Neural cell (in vitro differentiated cells): Measurements from ENCODE around the gene MARK3. TPM values are rescaled to one million over a fixed set of nuclear protein-coding genes. Genes with fewer than 3 reads are reported as not detected.
A peak's percentile ranks its signal among the peaks of the same experiment; 100 is the strongest.

ENCODE experiments used
- H2AFZ ChIP-seq: fragments of 200-600, 300-800 bp; sonication (generic), shearing (Covaris generic); 2 replicates; pipeline ENCODE4 v1.6.0; 2014; ENCODE audit warnings: low read depth, mild to moderate bottlenecking, antibody characterized with exemption, low read length, moderate library complexity
- H3F3A ChIP-seq: fragments of 200-600 bp; shearing (Covaris generic); 2 replicates; pipeline ENCODE4 v1.6.1; 2016; ENCODE audit warnings: mild to moderate bottlenecking, moderate library complexity, mixed read lengths, antibody characterized with exemption, low read length; ENCODE audit not compliant: insufficient read depth, poor library complexity, severe bottlenecking
- H3K27ac ChIP-seq: fragments of 200-600, 300-800 bp; sonication (generic), shearing (Covaris generic); 2 replicates; pipeline ENCODE4 v1.5.1; 2014; ENCODE audit warnings: mild to moderate bottlenecking, low read length, moderate library complexity
- H3K27me3 ChIP-seq: fragments of 300-800, 200-600 bp; sonication (generic), shearing (Covaris generic); 2 replicates; pipeline ENCODE4 v1.6.0; 2014; ENCODE audit warnings: mild to moderate bottlenecking, low read depth, low read length, moderate library complexity; ENCODE audit not compliant: insufficient read depth
- H3K36me3 ChIP-seq: fragments of 300-800, 200-600 bp; sonication (generic), shearing (Covaris generic); 2 replicates; pipeline ENCODE4 v1.5.1; 2014; ENCODE audit warnings: mild to moderate bottlenecking, antibody characterized with exemption, low read length, moderate library complexity; ENCODE audit not compliant: insufficient read depth
- H3K4me2 ChIP-seq: fragments of 300-800, 200-600 bp; sonication (generic), shearing (Covaris generic); 2 replicates; pipeline ENCODE4 v1.6.0; 2014; ENCODE audit warnings: mild to moderate bottlenecking, low read length
- H3K4me3 ChIP-seq: fragments of 300-800, 200-600 bp; sonication (generic), shearing (Covaris generic); 2 replicates; pipeline ENCODE4 v1.5.1; 2014; ENCODE audit warnings: mild to moderate bottlenecking, low read length, moderate library complexity
- H3K79me2 ChIP-seq: fragments of 200-600 bp; shearing (Covaris generic); replicated peaks from 2 replicates; pipeline ENCODE4 v1.6.0; 2014; ENCODE audit warnings: mild to moderate bottlenecking, low read length, moderate library complexity; ENCODE audit not compliant: insufficient read depth
- H3K9ac ChIP-seq: fragments of 300-800, 200-600 bp; sonication (generic), shearing (Covaris generic); 2 replicates; pipeline ENCODE4 v1.6.1; 2016; ENCODE audit warnings: mild to moderate bottlenecking, low read length, mixed read lengths
- H3K9me2 ChIP-seq: fragments of 200-600 bp; shearing (Covaris generic); 2 replicates; pipeline ENCODE4 v1.6.1; 2016; ENCODE audit warnings: mild to moderate bottlenecking, low read length, mixed read lengths; ENCODE audit not compliant: insufficient read depth
- H3K9me3 ChIP-seq: fragments of 200-600, 300-800 bp; sonication (generic), shearing (Covaris generic); 2 replicates; pipeline ENCODE4 v1.6.1; 2016; ENCODE audit warnings: mild to moderate bottlenecking, mixed run types, low read length, moderate library complexity, mixed read lengths
- H4K20me1 ChIP-seq: fragments of 200-600 bp; shearing (Covaris generic); 2 replicates; pipeline ENCODE4 v1.6.1; 2016; ENCODE audit warnings: mild to moderate bottlenecking, mixed run types; ENCODE audit not compliant: insufficient read depth
- EP300 ChIP-seq: fragments of 450-650 bp; conservative IDR thresholded peaks from 2 replicates; pipeline ENCODE4 v1.6.1; 2014; ENCODE audit warnings: antibody characterized with exemption, mild to moderate bottlenecking, moderate library complexity; ENCODE audit not compliant: poor library complexity, severe bottlenecking
- EZH2 ChIP-seq: fragments of 200-600, 300-800 bp; shearing (Covaris generic), sonication (generic); IDR thresholded peaks from 2 replicates; pipeline ENCODE4 v1.6.1; 2014; ENCODE audit warnings: antibody characterized with exemption, low read length, borderline replicate concordance, mild to moderate bottlenecking; ENCODE audit not compliant: insufficient read depth, poor library complexity, severe bottlenecking
- MXI1 ChIP-seq: fragments of 450-650 bp; conservative IDR thresholded peaks from 2 replicates; pipeline ENCODE4 v1.6.1; 2014; ENCODE audit warnings: antibody characterized with exemption, mild to moderate bottlenecking; ENCODE audit not compliant: poor library complexity, severe bottlenecking
- POLR2AphosphoS5 ChIP-seq: IDR thresholded peaks from 2 replicates; pipeline ENCODE4 v1.6.1; 2012
- RAD21 ChIP-seq: fragments of 450-650 bp; conservative IDR thresholded peaks from 2 replicates; pipeline ENCODE4 v1.6.1; 2014; ENCODE audit warnings: antibody characterized with exemption, mild to moderate bottlenecking, moderate library complexity
- SMC3 ChIP-seq: fragments of 450-650 bp; conservative IDR thresholded peaks from 2 replicates; pipeline ENCODE4 v1.6.1; 2014; ENCODE audit warnings: antibody characterized with exemption, mild to moderate bottlenecking, moderate library complexity; ENCODE audit not compliant: poor library complexity
- TAF1 ChIP-seq: IDR thresholded peaks from 2 replicates; pipeline ENCODE4 v1.6.1; 2012; ENCODE audit warnings: low read depth
- polyA plus RNA-seq: library from polyadenylated mRNA; depleted of rRNA; stranded (reverse); fragments of >200 nt; gene quantifications from 2 replicates; pipeline ENCODE4 v1.2.3, GENCODE V29; 2014
- TF ChIP-seq, protein P1 (sequence below): fragments of 450-650 bp; IDR thresholded peaks from 2 replicates; pipeline ENCODE4 v1.5.1; 2014; ENCODE audit warnings: antibody characterized with exemption, mild to moderate bottlenecking, moderate library complexity; ENCODE audit not compliant: poor library complexity, severe bottlenecking
- TF ChIP-seq, protein P2 (sequence below): IDR thresholded peaks from 2 replicates; pipeline ENCODE4 v1.6.1; 2012; ENCODE audit warnings: borderline replicate concordance

Gene MARK3
- polyA plus RNA-seq, 1 donor from 2014 or later, result 158 TPM

DNA sequence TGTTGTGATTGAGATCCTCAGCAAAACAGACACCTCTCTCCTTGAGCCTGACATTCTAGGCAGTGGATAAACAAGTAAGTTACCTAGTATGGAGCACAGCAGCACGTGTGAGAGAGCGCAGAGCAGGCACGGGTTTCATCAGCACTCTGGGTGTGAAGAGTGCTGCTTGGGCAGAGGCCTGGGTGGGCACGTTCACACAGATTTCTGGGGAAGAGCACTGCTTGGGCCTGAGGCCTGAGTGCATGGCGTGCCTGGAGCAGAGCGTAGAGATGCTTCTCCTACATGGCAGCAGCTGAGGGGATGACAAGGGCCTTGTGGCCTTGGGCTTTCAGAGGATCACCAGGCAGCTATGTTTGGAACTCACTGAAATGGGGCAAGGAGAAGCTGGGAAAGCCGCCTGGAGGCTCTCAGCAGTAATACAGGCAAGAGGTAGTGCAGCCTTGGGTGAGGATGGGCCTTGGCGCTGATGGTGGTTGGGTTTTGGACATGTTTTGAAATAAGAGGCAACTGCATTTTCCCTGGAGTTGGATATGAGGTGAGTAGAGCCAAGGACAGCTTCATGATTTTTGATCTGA is 119.9 kb downstream of the MARK3 start:
- Histone ChIP-seq H3K27me3 (no peaks in the 10 kb centered on the region), H3K9me2 (no peaks in the 10 kb centered on the region), H3K36me3 (peaks cover 11% of the 10 kb centered on the region), H3K4me2 (no peak overlapping the region), H3K9me3 (no peaks in the 10 kb centered on the region), H3K79me2 (no peaks in the 10 kb centered on the region), H4K20me1 (no peaks in the 10 kb centered on the region), H3K9ac (no peak overlapping the region), H3F3A (no peaks in the 10 kb centered on the region), H2AFZ (no peak overlapping the region), H3K4me3 (no peak overlapping the region), H3K27ac (no peak overlapping the region)
- TF ChIP-seq EZH2, result no peak
- no peak for TF ChIP-seq TAF1
- TF ChIP-seq, protein P1, sequence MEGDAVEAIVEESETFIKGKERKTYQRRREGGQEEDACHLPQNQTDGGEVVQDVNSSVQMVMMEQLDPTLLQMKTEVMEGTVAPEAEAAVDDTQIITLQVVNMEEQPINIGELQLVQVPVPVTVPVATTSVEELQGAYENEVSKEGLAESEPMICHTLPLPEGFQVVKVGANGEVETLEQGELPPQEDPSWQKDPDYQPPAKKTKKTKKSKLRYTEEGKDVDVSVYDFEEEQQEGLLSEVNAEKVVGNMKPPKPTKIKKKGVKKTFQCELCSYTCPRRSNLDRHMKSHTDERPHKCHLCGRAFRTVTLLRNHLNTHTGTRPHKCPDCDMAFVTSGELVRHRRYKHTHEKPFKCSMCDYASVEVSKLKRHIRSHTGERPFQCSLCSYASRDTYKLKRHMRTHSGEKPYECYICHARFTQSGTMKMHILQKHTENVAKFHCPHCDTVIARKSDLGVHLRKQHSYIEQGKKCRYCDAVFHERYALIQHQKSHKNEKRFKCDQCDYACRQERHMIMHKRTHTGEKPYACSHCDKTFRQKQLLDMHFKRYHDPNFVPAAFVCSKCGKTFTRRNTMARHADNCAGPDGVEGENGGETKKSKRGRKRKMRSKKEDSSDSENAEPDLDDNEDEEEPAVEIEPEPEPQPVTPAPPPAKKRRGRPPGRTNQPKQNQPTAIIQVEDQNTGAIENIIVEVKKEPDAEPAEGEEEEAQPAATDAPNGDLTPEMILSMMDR, result no peak
- TF ChIP-seq RAD21, result no peak
- no peak for TF ChIP-seq EP300
- TF ChIP-seq MXI1, result no peak
- no peak for TF ChIP-seq POLR2AphosphoS5
- TF ChIP-seq SMC3, result no peak
- TF ChIP-seq, protein P2, sequence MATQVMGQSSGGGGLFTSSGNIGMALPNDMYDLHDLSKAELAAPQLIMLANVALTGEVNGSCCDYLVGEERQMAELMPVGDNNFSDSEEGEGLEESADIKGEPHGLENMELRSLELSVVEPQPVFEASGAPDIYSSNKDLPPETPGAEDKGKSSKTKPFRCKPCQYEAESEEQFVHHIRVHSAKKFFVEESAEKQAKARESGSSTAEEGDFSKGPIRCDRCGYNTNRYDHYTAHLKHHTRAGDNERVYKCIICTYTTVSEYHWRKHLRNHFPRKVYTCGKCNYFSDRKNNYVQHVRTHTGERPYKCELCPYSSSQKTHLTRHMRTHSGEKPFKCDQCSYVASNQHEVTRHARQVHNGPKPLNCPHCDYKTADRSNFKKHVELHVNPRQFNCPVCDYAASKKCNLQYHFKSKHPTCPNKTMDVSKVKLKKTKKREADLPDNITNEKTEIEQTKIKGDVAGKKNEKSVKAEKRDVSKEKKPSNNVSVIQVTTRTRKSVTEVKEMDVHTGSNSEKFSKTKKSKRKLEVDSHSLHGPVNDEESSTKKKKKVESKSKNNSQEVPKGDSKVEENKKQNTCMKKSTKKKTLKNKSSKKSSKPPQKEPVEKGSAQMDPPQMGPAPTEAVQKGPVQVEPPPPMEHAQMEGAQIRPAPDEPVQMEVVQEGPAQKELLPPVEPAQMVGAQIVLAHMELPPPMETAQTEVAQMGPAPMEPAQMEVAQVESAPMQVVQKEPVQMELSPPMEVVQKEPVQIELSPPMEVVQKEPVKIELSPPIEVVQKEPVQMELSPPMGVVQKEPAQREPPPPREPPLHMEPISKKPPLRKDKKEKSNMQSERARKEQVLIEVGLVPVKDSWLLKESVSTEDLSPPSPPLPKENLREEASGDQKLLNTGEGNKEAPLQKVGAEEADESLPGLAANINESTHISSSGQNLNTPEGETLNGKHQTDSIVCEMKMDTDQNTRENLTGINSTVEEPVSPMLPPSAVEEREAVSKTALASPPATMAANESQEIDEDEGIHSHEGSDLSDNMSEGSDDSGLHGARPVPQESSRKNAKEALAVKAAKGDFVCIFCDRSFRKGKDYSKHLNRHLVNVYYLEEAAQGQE, result no peak

DNA sequence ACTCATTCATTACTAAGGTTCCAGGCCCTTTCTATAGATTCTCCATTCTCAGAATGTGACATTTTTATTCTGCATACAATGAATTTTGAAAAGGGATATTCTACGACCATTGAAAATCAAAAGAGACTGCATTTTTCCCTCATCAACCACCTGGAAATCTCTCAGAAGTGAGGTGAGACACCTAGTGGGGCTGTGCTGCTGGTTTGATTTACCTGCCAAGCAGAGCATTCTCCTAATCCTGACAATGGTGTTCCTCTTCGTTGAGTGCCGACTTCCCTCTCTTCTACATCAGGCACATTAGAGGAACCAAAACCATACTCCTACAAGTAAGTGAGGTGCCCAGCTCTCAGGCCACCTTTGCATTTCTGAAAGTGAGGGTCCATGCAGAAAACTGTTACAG is 122.5 kb downstream of the MARK3 start:
- Histone ChIP-seq H3F3A (no peaks in the 10 kb centered on the region), H3K9me2 (no peaks in the 10 kb centered on the region), H3K4me2 (no peak overlapping the region), H3K27ac (no peak overlapping the region), H3K36me3 (peaks cover 4% of the 10 kb centered on the region), H2AFZ (no peak overlapping the region), H3K79me2 (no peaks in the 10 kb centered on the region), H3K9ac (no peak overlapping the region), H3K4me3 (no peak overlapping the region), H3K9me3 (no peaks in the 10 kb centered on the region), H4K20me1 (no peaks in the 10 kb centered on the region), H3K27me3 (no peaks in the 10 kb centered on the region)
- TF ChIP-seq, protein P1, result peak; percentile 20
- no peak for TF ChIP-seq EZH2
